ENCODE data around the gene SH2D5. TPM values are rescaled to one million over a fixed set of nuclear protein-coding genes. Genes with fewer than 3 reads are reported as not detected.

The SH2D5 gene
- total RNA-seq, 4 donors from 2014 or later: 0.55 TPM; not detected in 3

DNA sequence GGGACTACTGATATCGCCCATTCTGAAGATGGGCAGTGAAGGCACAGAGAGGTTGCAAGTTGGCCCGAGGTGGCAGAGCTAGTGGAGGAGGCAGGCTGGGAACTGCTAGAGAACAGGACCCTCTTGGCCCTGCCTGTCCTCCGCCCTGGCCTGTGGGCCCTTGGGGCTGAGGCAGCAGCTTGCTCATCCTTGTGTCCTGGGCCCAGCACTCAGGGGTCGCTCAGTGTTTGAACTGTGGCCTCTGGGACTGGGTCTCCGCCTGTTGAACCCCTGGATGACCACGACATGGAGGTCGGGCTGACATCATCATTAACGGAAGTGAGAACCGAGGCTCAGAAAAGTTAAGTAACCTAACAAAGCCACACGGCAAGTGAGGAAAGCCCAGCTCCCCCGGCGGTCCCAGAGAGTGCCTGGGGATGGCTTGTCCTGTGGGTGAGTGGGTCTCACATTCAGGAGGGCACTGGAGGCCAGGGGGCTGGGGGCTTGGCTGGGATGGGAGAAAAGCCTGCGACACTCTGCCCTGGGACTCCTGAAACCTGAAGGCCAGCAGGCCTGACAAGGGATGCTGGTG, 48.4 kb downstream of the SH2D5 start:
- H3K4me1 ChIP-seq: no peaks in the 10 kb centered on the region
- no peaks in the 10 kb centered on the region for H3K9me3 ChIP-seq
- peak overlapping the region; percentile 67 to 74 for H3K27ac ChIP-seq
- no peaks in the 10 kb centered on the region for H3K36me3 ChIP-seq
- no peaks in the 10 kb centered on the region for H3K27me3 ChIP-seq
- no peak for DNase-seq
- no peak overlapping the region for H3K4me3 ChIP-seq
- intact Hi-C loops (cut with DNase I; ENCODE audit: low total_unique reads): no loop called here
- no peak for TF ChIP-seq POLR2A (IDR thresholded peaks at IDR 0.05)
- TF ChIP-seq, protein P1, sequence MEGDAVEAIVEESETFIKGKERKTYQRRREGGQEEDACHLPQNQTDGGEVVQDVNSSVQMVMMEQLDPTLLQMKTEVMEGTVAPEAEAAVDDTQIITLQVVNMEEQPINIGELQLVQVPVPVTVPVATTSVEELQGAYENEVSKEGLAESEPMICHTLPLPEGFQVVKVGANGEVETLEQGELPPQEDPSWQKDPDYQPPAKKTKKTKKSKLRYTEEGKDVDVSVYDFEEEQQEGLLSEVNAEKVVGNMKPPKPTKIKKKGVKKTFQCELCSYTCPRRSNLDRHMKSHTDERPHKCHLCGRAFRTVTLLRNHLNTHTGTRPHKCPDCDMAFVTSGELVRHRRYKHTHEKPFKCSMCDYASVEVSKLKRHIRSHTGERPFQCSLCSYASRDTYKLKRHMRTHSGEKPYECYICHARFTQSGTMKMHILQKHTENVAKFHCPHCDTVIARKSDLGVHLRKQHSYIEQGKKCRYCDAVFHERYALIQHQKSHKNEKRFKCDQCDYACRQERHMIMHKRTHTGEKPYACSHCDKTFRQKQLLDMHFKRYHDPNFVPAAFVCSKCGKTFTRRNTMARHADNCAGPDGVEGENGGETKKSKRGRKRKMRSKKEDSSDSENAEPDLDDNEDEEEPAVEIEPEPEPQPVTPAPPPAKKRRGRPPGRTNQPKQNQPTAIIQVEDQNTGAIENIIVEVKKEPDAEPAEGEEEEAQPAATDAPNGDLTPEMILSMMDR (IDR thresholded peaks at IDR 0.05): no peak

GRCh38 chr1:20683614-20684013, 48.9 kb downstream of the SH2D5 start:
- Histone ChIP-seq H3K9me3 (no peaks in the 10 kb centered on the region), H3K27ac (no peak overlapping the region), H3K4me1 (no peaks in the 10 kb centered on the region), H3K27me3 (no peaks in the 10 kb centered on the region), H3K4me3 (no peak overlapping the region), H3K36me3 (no peaks in the 10 kb centered on the region)
- TF ChIP-seq, protein P1 (IDR thresholded peaks at IDR 0.05): no peak
- no peak for TF ChIP-seq POLR2A (IDR thresholded peaks at IDR 0.05)
- DNase-seq: no peak
- intact Hi-C loops (cut with DNase I; ENCODE audit: low total_unique reads): no loop called here

DNA sequence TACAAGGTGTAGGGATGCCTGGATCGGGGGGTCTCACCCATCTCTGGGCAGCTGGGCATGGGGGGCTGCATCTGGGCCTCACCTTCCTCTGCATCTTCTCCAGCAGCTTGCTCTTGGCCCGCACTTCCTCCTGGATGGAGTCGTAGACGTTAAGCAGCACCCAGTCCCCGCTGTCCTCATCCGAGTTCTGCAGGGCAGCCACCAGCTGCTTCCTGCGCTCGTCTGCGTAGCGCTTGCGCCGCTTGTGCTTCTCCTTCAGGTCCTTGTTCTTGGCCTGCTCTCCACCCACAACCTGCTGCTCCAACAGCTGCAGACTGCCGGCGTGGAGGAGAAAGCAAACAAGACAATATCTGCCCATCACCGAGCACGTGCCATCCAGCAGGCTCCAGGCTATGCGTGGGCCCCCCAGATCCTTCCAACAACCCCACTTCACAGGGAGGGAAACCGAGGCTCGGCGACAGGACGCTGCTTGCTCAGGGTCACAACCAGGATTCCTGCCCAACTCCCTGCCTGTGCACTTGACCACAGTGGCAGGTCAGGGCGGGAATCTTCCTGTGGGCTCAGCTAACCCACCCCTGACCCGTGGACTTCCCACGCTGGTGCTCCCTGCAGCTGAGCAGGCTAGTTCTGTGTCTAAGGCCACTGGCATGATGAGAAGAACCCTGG, 49.8 kb downstream of the SH2D5 start:
- no peak overlapping the region for H3K27ac ChIP-seq
- H3K4me3 ChIP-seq: no peak overlapping the region
- no peaks in the 10 kb centered on the region for H3K27me3 ChIP-seq
- H3K4me1 ChIP-seq: no peaks in the 10 kb centered on the region
- TF ChIP-seq, protein P1 (IDR thresholded peaks at IDR 0.05): no peak
- DNase-seq: no peak
- H3K36me3 ChIP-seq: no peaks in the 10 kb centered on the region
- H3K9me3 ChIP-seq: no peaks in the 10 kb centered on the region
- intact Hi-C loops (cut with DNase I; ENCODE audit: low total_unique reads): no loop called here

- intact Hi-C loops (cut with DNase I; ENCODE audit: low total_unique reads): no loop called here
- no peak for DNase-seq
- H3K36me3 ChIP-seq: no peaks in the 10 kb centered on the region
- no peaks in the 10 kb centered on the region for H3K4me1 ChIP-seq
- no peak overlapping the region for H3K27ac ChIP-seq
- no peaks in the 10 kb centered on the region for H3K27me3 ChIP-seq
- TF ChIP-seq, protein P1 (IDR thresholded peaks at IDR 0.05): no peak
- no peak for TF ChIP-seq POLR2A (IDR thresholded peaks at IDR 0.05)
- no peak overlapping the region for H3K4me3 ChIP-seq
- H3K9me3 ChIP-seq: no peaks in the 10 kb centered on the region
Measured at GRCh38 chr1:20681999-20682398, 50.5 kb downstream of the SH2D5 start.

- intact Hi-C loops (cut with DNase I; ENCODE audit: low total_unique reads): no loop called here
- H3K4me1 ChIP-seq: no peaks in the 10 kb centered on the region
- H3K27me3 ChIP-seq: no peaks in the 10 kb centered on the region
Measured at GRCh38 chr1:20680269-20680668, 52.2 kb downstream of the SH2D5 start.

More at GRCh38 chr1:20680269-20680668, 52.2 kb downstream of the SH2D5 start:
- Histone ChIP-seq H3K27ac (no peak overlapping the region), H3K4me3 (no peak overlapping the region), H3K36me3 (no peaks in the 10 kb centered on the region), H3K9me3 (no peaks in the 10 kb centered on the region)
- TF ChIP-seq, protein P1 (IDR thresholded peaks at IDR 0.05): no peak
- no peak for TF ChIP-seq POLR2A (IDR thresholded peaks at IDR 0.05)
- no peak for DNase-seq

All from uterus (tissue), 4 donors.